ENCODE results near the gene PCAT6.

- TF ChIP-seq CTCF (IDR thresholded peaks at IDR 0.05) (no peak), EZH2 (IDR thresholded peaks at IDR 0.05; ENCODE audit: borderline replicate concordance, insufficient read depth, low read depth, low read length, poor library complexity, severe bottlenecking) (no peak)
These were observed 19.5 kb upstream of the PCAT6 start for GRCh38 chr1:202791077-202791747.
